ENCODE data around the gene TSPEAR. TPM values are rescaled to one million over a fixed set of nuclear protein-coding genes. Genes with fewer than 3 reads are reported as not detected.

The TSPEAR gene
- total and polyA plus RNA-seq, 3 donors from 2014 or later = 0.53 to 0.62 (median 0.55) TPM

GRCh38 chr21:44736291-44737004 lies 25.1 kb upstream of the TSPEAR start:
- 89 to 92% methylated on average over 4 to 8 of the region's 8 CpGs for WGBS, 2 donors
- TF ChIP-seq POLR2A (IDR thresholded peaks at IDR 0.05) = no peak
- TF ChIP-seq CTCF (IDR thresholded peaks at IDR 0.05) = no peak
- Histone ChIP-seq H3K9me3 (peaks cover 4% of the 10 kb centered on the region), H3K36me3 (ENCODE audit: low read depth, missing control alignments) (no peaks in the 10 kb centered on the region), H3K27me3 (no peaks in the 10 kb centered on the region), H3K4me1 (no peaks in the 10 kb centered on the region), H3K4me3 (no peak overlapping the region), H3K27ac (no peak overlapping the region)
- no peak for DNase-seq
- intact Hi-C loops (cut with DNase I; ENCODE audit: low total_unique reads) = no loop called here

- Histone ChIP-seq H3K27ac (no peak overlapping the region), H3K36me3 (ENCODE audit: low read depth, missing control alignments) (no peaks in the 10 kb centered on the region), H3K9me3 (peaks cover 4% of the 10 kb centered on the region), H3K27me3 (no peaks in the 10 kb centered on the region), H3K4me3 (no peak overlapping the region), H3K4me1 (no peaks in the 10 kb centered on the region)
- DNase-seq = no peak
- TF ChIP-seq CTCF (IDR thresholded peaks at IDR 0.05) (no peak), POLR2A (IDR thresholded peaks at IDR 0.05) (no peak)
- intact Hi-C loops (cut with DNase I; ENCODE audit: low total_unique reads) = no loop called here
- 80 to 89% methylated on average over 3 to 6 of the region's 6 CpGs for WGBS, 2 donors
Measured at GRCh38 chr21:44735821-44736220, 24.4 kb upstream of the TSPEAR start.

GRCh38 chr21:44734841-44735240 lies 23.5 kb upstream of the TSPEAR start:
- TF ChIP-seq CTCF (IDR thresholded peaks at IDR 0.05) = no peak
- TF ChIP-seq POLR2A (IDR thresholded peaks at IDR 0.05) = no peak
- Histone ChIP-seq H3K27me3 (no peaks in the 10 kb centered on the region), H3K36me3 (ENCODE audit: low read depth, missing control alignments) (no peaks in the 10 kb centered on the region), H3K27ac (no peak overlapping the region), H3K4me1 (no peaks in the 10 kb centered on the region), H3K9me3 (peaks cover 4% of the 10 kb centered on the region), H3K4me3 (no peak overlapping the region)
- 93 to 95% methylated on average over 10 to 17 of the region's 17 CpGs for WGBS, 2 donors
- no peak for DNase-seq
- intact Hi-C loops (cut with DNase I; ENCODE audit: low total_unique reads) = no loop called here

DNA sequence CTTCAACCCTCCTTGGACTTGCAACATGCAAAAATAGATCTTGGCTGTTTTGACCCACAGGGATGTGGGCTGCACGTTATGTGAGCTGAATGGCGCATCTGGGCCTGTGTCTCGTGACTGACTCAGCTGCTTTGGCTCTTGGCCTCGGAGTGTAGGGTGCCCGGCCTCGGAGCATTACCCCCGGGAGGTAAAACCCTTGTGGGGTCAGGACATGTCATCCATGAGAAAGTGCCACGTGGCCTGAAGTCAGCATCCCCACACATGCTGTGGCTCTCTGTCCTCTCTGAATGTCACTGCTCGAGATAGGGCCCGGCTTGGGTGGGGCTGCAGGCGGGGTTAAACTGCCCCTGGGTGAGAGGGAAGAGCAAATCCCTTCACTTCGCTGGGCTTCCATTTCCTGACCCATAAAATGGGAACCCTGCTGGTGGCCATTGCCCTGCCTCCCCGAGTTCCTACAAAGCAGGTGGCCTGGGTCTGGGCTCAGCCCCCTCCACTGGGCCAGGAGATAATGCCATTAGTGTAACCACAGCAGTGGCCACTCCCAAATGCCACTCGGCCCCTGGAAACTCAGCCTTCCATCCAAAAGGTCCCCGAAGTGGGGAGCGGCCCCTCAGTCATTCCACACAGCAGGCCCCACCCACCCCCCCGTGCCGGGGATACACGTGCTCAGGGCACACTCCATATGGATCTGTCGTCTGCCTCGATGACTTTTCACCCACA lies 22.8 kb upstream of the TSPEAR start:
- intact Hi-C loops (cut with DNase I; ENCODE audit: low total_unique reads) = no loop called here
- H3K27ac ChIP-seq = no peak overlapping the region
- DNase-seq = no peak
- no peaks in the 10 kb centered on the region for H3K4me1 ChIP-seq
- TF ChIP-seq CTCF (IDR thresholded peaks at IDR 0.05) (no peak), POLR2A (IDR thresholded peaks at IDR 0.05) (no peak)
- no peaks in the 10 kb centered on the region for H3K27me3 ChIP-seq
- H3K9me3 ChIP-seq = peaks cover 4% of the 10 kb centered on the region
- no peak overlapping the region for H3K4me3 ChIP-seq
- no peaks in the 10 kb centered on the region for H3K36me3 ChIP-seq (ENCODE audit: low read depth, missing control alignments)
- WGBS, 2 donors = 81 to 90% methylated on average over 19 to 21 of the region's 21 CpGs

Measured in testis (tissue), 3 donors.